Activated naive CD4-positive, alpha-beta T cell (primary cell): ENCODE measurements around the gene TFR2.

Experiments used
- DNase-seq, 4 experiments: peaks; one replicate each; lab custom pipeline; 2025; lab: John Stamatoyannopoulos, UW

TFR2 gene

DNA sequence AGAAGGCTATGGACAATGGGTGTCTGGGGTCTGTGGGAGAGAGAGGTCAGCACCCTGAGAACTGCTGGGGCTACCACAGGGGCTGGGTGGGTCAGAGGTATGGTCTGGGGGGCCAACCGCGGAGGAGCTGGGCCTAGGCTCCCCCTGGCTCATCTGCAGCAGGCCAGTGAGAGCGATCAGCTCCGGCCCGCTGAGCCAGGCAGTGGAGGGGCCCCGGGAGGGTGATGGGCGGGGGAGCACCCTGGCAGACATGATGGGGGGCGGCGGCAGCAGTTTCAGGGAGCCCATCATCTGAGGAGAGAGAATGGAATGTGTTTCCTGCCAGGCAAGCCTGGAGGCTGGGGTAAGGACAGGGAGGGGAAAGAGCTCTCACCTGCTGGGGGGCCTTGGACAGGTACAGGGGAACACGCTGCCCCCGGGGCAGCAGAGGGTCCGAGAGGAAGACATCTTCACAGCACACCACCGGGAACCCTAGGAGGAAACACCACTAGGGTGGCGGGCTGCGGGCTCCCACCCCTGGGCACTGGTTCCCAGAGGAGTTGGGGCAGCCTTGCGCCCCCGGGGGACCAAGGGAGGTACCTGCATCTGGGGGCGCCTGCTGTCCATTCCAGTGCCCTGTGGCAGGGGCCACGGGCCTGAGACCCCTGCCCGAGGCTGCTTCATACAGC, 68.9 kb downstream of the TFR2 start:
- no peak for DNase-seq

DNA sequence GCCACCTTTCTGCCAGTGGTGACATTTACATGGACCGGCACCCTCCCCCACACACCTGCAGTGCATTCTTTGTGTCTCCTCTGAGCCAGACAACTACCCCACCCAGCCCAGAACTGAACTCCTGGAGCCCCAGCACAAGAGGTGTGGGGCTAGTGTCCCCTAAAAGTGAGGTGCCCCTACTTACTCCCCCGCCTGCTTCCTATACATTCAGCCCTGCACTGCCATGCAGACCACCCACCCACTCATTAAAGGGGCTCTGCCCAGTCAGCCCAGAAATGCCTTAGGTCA, 69.6 kb downstream of the TFR2 start:
- no peak for DNase-seq

DNA sequence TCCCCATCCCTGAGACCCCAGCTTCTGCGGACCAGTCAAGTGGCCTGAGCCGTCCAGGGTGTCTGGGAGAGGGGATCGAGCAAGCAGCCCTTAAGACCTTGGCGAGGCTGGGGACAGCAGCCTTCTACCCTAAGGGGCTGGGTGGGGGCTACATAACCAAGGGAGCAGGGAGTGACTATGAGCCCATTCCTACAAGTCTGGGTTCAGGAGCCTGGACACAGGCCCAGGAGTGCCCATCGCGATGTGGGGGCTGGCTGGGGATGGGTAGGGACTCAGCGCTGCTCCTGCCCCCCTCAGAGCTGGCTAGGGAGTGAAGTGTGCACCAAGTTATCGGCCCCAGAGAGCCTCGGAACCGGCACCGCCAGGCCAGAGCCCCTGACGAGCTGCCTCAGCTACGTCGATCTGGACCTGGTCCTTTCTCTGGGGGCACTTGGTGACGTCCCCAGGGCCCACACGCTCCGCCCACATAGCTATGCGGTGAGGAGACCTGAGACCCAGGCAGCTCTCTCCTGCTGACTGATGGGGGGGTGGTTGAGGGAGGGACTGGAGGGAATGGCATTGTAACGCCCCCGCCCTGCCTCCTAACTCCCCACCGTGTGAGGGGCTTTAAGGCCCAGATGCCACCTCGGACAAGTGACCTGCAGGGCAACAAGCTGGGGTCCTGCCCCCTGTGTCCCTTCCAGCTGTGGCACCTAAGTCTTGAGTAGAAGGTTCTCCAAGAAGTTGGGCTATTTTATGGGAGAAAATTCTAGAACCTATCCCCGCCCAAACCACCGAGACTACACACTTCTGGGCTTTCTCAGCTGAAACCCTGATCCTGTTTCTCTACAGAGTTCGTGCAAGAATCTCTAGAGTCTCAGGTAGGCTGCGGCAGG, 70.2 kb downstream of the TFR2 start:
- DNase-seq: no peak
